ENCODE results near the gene MICU2.
A peak's percentile ranks its signal among the peaks of the same experiment; 100 is the strongest.

The MICU2 gene

GRCh38 chr13:21603531-21604448 is at the start of gene MICU2:
TSS of gene MICU2 (minus strand) at chr13:21604170. CDS start at chr13:21604148, 22 bp downstream.
- DNase-seq (ENCODE audit: low read depth in 3 of 3): peak; percentile 87 to 94 (median 90)

- DNase-seq (ENCODE audit: low read depth in 3 of 3): no peak
These were observed 37.7 kb upstream of the MICU2 start for GRCh38 chr13:21641629-21642028.

- DNase-seq (ENCODE audit: low read depth in 3 of 3): no peak
These were observed 35.6 kb upstream of the MICU2 start for GRCh38 chr13:21639561-21639960.

- DNase-seq (ENCODE audit: low read depth in 3 of 3): peak in 1 of 3 experiments; percentile 17
These were observed 34.6 kb upstream of the MICU2 start for GRCh38 chr13:21638319-21639282.

- no peak for DNase-seq (ENCODE audit: low read depth in 3 of 3)
These were observed 33.3 kb upstream of the MICU2 start for GRCh38 chr13:21637296-21637695.

- DNase-seq (ENCODE audit: low read depth in 3 of 3): no peak
These were observed 32.7 kb upstream of the MICU2 start for GRCh38 chr13:21636656-21637055.

- no peak for DNase-seq (ENCODE audit: low read depth in 3 of 3)
These were observed 28.2 kb upstream of the MICU2 start for GRCh38 chr13:21632196-21632595.

- no peak for DNase-seq (ENCODE audit: low read depth in 3 of 3)
These were observed 21.4 kb upstream of the MICU2 start for GRCh38 chr13:21625366-21625765.

- no peak for DNase-seq (ENCODE audit: low read depth in 3 of 3)
These were observed 16.9 kb upstream of the MICU2 start for GRCh38 chr13:21620861-21621260.

- no peak for DNase-seq (ENCODE audit: low read depth in 3 of 3)
These were observed 15.8 kb upstream of the MICU2 start for GRCh38 chr13:21619633-21620220.

- no peak for DNase-seq (ENCODE audit: low read depth in 3 of 3)
These were observed 12.9 kb upstream of the MICU2 start for GRCh38 chr13:21616880-21617279.

GRCh38 chr13:21616205-21616866 is 12.4 kb upstream of the MICU2 start:
- no peak for DNase-seq (ENCODE audit: low read depth in 3 of 3)

- DNase-seq (ENCODE audit: low read depth in 3 of 3): no peak
These were observed 11.5 kb upstream of the MICU2 start for GRCh38 chr13:21615427-21615826.

- DNase-seq (ENCODE audit: low read depth in 3 of 3): no peak
These were observed 9.8 kb upstream of the MICU2 start for GRCh38 chr13:21613791-21614190.

- no peak for DNase-seq (ENCODE audit: low read depth in 3 of 3)
These were observed 7.4 kb upstream of the MICU2 start for GRCh38 chr13:21611385-21611784.

GRCh38 chr13:21610687-21611086 is 6.7 kb upstream of the MICU2 start:
- no peak for DNase-seq (ENCODE audit: low read depth in 3 of 3)

- no peak for DNase-seq (ENCODE audit: low read depth in 3 of 3)
These were observed 5.0 kb upstream of the MICU2 start for GRCh38 chr13:21608961-21609360.

GRCh38 chr13:21606796-21607195 is 2.8 kb upstream of the MICU2 start:
- DNase-seq (ENCODE audit: low read depth in 3 of 3): no peak

- DNase-seq (ENCODE audit: low read depth in 3 of 3): no peak
These were observed 2.3 kb upstream of the MICU2 start for GRCh38 chr13:21606251-21606650.

- no peak for DNase-seq (ENCODE audit: low read depth in 3 of 3)
These were observed 7.2 kb downstream of the MICU2 start for GRCh38 chr13:21596722-21597121.

GRCh38 chr13:21595546-21595822 is 8.5 kb downstream of the MICU2 start:
- no peak for DNase-seq (ENCODE audit: low read depth in 3 of 3)
